SK-N-SH (cell line): ENCODE measurements around the gene ARHGEF3. TPM values are rescaled to one million over a fixed set of nuclear protein-coding genes. Genes with fewer than 3 reads are reported as not detected.

ENCODE experiments used
- CTCF ChIA-PET: fragments of 300-600, 350-600 bp; formaldehyde crosslinking; extraction: SDS; loops from one replicate; lab custom pipeline; 2021; lab: Yijun Ruan, JAX
- POLR2A ChIA-PET: fragments of 350-600 bp; sonication (Branson Sonifier 250); formaldehyde crosslinking; extraction: SDS; loops from one replicate; lab custom pipeline; 2020; ENCODE audit warnings: antibody characterized with exemption, inconsistent platforms; lab: Yijun Ruan, JAX
- DNase-seq: peaks from one replicate; pipeline ENCODE4 v3.0.0; 2012
- H2AFZ ChIP-seq: fragments of 200-600 bp; sonication (generic); 2 replicates; pipeline ENCODE4 v1.8.1; 2016; ENCODE audit warnings: antibody characterized with exemption, mild to moderate bottlenecking, low read depth
- H3F3A ChIP-seq: fragments of 200-600 bp; sonication (generic); replicated peaks from 2 replicates; pipeline ENCODE3; 2016; ENCODE audit warnings: antibody characterized with exemption, mild to moderate bottlenecking; ENCODE audit not compliant: insufficient read depth
- H3K27ac ChIP-seq, 2 experiments: fragments of 200-500 bp in 1 of 2; fragments of 200-600 bp in 1 of 2; sonication (Bioruptor generic) in 1 of 2; sonication (generic), shearing (Covaris generic) in 1 of 2; 2 replicates each; pipeline versions ENCODE4 v1.5.1 to v1.6.1; 2014 to 2016; ENCODE audit warnings: low read depth in 2 of 2, inconsistent platforms in 1 of 2, low read length in 1 of 2, mild to moderate bottlenecking in 1 of 2, mixed read lengths in 1 of 2
- H3K27me3 ChIP-seq: fragments of 200-600 bp; sonication (generic), shearing (Covaris generic); 2 replicates; pipeline ENCODE4 v1.6.1; 2016; ENCODE audit warnings: mixed run types; ENCODE audit not compliant: insufficient read depth
- H3K36me3 ChIP-seq, 2 experiments: fragments of 200-500 bp in 1 of 2; fragments of 200-600 bp in 1 of 2; sonication (Bioruptor generic) in 1 of 2; sonication (generic) in 1 of 2; replicated peaks in 1 of 2; 2 replicates each; pipeline versions ENCODE3 to v1.5.1; 2014 to 2016; ENCODE audit warnings: low read length in 1 of 2, mild to moderate bottlenecking in 1 of 2; ENCODE audit not compliant: insufficient read depth in 2 of 2, control insufficient read depth in 1 of 2
- H3K4me1 ChIP-seq, 2 experiments: fragments of 200-500 bp in 1 of 2; fragments of 200-600 bp in 1 of 2; sonication (Bioruptor generic) in 1 of 2; sonication (generic), shearing (Covaris generic) in 1 of 2; 2 replicates each; pipeline versions ENCODE4 v1.5.1 to v1.6.1; 2014 to 2016; ENCODE audit warnings: low read depth in 1 of 2, low read length in 1 of 2, mixed run types in 1 of 2; ENCODE audit not compliant: insufficient read depth in 2 of 2, control insufficient read depth in 1 of 2
- H3K4me2 ChIP-seq: fragments of 200-600 bp; sonication (generic), shearing (Covaris generic); 2 replicates; pipeline ENCODE4 v1.6.1; 2017; ENCODE audit warnings: mixed run types
- H3K4me3 ChIP-seq, 2 experiments: fragments of 200-500 bp in 1 of 2; fragments of 200-600 bp in 1 of 2; sonication (Bioruptor generic) in 1 of 2; sonication (generic), shearing (Covaris generic) in 1 of 2; 2 replicates each; pipeline versions ENCODE4 v1.5.1 to v1.8.1; 2014 to 2016; ENCODE audit warnings: low read depth in 2 of 2, inconsistent platforms in 1 of 2, low read length in 1 of 2, mild to moderate bottlenecking in 1 of 2, mixed read lengths in 1 of 2, moderate library complexity in 1 of 2
- H3K79me2 ChIP-seq: fragments of 200-600 bp; sonication (generic); 2 replicates; pipeline ENCODE4 v1.8.1; 2017; ENCODE audit warnings: mild to moderate bottlenecking; ENCODE audit not compliant: insufficient read depth
- H3K9ac ChIP-seq: fragments of 200-600 bp; sonication (generic); 2 replicates; pipeline ENCODE4 v1.6.1; 2017; ENCODE audit warnings: mixed run types
- H3K9me2 ChIP-seq: fragments of 200-600 bp; sonication (generic); 2 replicates; pipeline ENCODE4 v1.6.1; 2017; ENCODE audit warnings: mixed run types
- H3K9me3 ChIP-seq: fragments of 200-600 bp; sonication (generic); 2 replicates; pipeline ENCODE4 v1.6.1; 2017; ENCODE audit warnings: mixed run types, mild to moderate bottlenecking, moderate library complexity
- H4K20me1 ChIP-seq: fragments of 200-600 bp; sonication (generic); 2 replicates; pipeline ENCODE4 v1.6.1; 2017; ENCODE audit warnings: mild to moderate bottlenecking, mixed run types; ENCODE audit not compliant: insufficient read depth
- CTCF ChIP-seq: fragments of 200-600 bp; sonication (generic); IDR thresholded peaks from 2 replicates; pipeline ENCODE4 v1.6.1; 2017; ENCODE audit warnings: antibody characterized with exemption, mild to moderate bottlenecking, moderate library complexity
- EZH2phosphoT487 ChIP-seq: fragments of 200-600 bp; sonication (generic); IDR thresholded peaks from 2 replicates; pipeline ENCODE4 v1.6.1; 2017; ENCODE audit warnings: low read depth, mixed run types, mild to moderate bottlenecking, antibody characterized with exemption, moderate library complexity, borderline replicate concordance
- GABPA ChIP-seq: IDR thresholded peaks from 2 replicates; pipeline ENCODE4 v1.4.0; 2012; ENCODE audit warnings: low read depth, mild to moderate bottlenecking
- GATA2 ChIP-seq: sonication (generic); formaldehyde crosslinking; IDR thresholded peaks from 2 replicates; pipeline ENCODE4 v1.5.0; 2020; ENCODE audit warnings: mild to moderate bottlenecking, missing genetic modification reagents
- MAX ChIP-seq: IDR thresholded peaks from 2 replicates; pipeline ENCODE4 v1.4.0; 2012; ENCODE audit warnings: low read depth
- MXI1 ChIP-seq: IDR thresholded peaks from 2 replicates; pipeline ENCODE4 v1.6.1; 2012; ENCODE audit warnings: mild to moderate bottlenecking, low read depth, low read length, improper control_type of control experiment
- NFIC ChIP-seq: IDR thresholded peaks from 2 replicates; pipeline ENCODE4 v1.4.0; 2012; ENCODE audit warnings: borderline replicate concordance
- RAD21 ChIP-seq: IDR thresholded peaks from 2 replicates; pipeline ENCODE4 v1.6.1; 2012; ENCODE audit warnings: mild to moderate bottlenecking, low read length
- RFX5 ChIP-seq: IDR thresholded peaks from 2 replicates; pipeline ENCODE4 v1.6.1; 2012; ENCODE audit warnings: mild to moderate bottlenecking, improper control_type of control experiment, low read length
- SMC3 ChIP-seq: IDR thresholded peaks from 2 replicates; pipeline ENCODE4 v1.6.1; 2012; ENCODE audit warnings: low read depth, low read length, improper control_type of control experiment
- TAF1 ChIP-seq: IDR thresholded peaks from 2 replicates; pipeline ENCODE4 v1.6.1; 2012; ENCODE audit warnings: low read depth, mild to moderate bottlenecking, low read length, moderate library complexity, borderline replicate concordance
- TCF12 ChIP-seq: IDR thresholded peaks from 2 replicates; pipeline ENCODE4 v1.4.0; 2012
- TEAD4 ChIP-seq: IDR thresholded peaks from 2 replicates; pipeline ENCODE4 v1.4.0; 2012; ENCODE audit warnings: mild to moderate bottlenecking, borderline replicate concordance; ENCODE audit not compliant: insufficient read depth
- ZBTB33 ChIP-seq: IDR thresholded peaks from 2 replicates; pipeline ENCODE4 v1.4.0; 2012; ENCODE audit warnings: low read depth, borderline replicate concordance
- WGBS: methylation state at CpG from one replicate; pipeline ENCODE4 v1.1.6; 2017; ENCODE audit warnings: low lambda C conversion rate; 5-methylcytosine and 5-hydroxymethylcytosine counted together
- polyA plus RNA-seq, 3 experiments: library from polyadenylated mRNA; depleted of rRNA; stranded (reverse); fragments of >200 nt; gene quantifications; 2 replicates each; pipeline ENCODE4 v1.2.3, GENCODE V29; 2012

The ARHGEF3 gene
- polyA plus RNA-seq, 1 of the 3 experiments (the other 2 are of a cell fraction) = 5.9 TPM

DNA sequence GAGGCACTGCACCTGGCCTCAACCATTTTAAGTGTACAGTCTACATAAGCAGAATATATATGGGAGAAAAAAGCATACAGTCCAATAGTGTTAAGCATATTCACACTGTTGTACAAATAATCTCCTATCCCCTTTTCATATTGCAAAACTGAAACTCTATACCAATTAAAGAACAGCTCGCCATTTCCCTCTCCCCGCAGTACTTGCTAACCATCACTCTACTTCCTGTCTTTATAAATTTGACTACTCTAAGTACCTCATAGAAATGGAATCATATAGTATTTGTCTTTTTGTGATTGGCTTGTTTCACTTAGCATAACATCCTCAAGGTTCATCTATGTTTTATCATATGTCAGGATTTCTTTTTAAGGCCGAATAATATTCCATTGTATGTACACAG is 97.0 kb downstream of the ARHGEF3 start:
- Histone ChIP-seq H3K4me3 (no peak overlapping the region), H2AFZ (no peak overlapping the region), H3K27ac (no peak overlapping the region), H3K27me3 (no peaks in the 10 kb centered on the region), H3K4me1 (no peaks in the 10 kb centered on the region), H3K9me2 (no peaks in the 10 kb centered on the region), H4K20me1 (no peaks in the 10 kb centered on the region), H3K9ac (no peak overlapping the region), H3K4me2 (no peak overlapping the region), H3K79me2 (no peaks in the 10 kb centered on the region), H3F3A (no peaks in the 10 kb centered on the region), H3K36me3 (no peaks in the 10 kb centered on the region), H3K9me3 (no peaks in the 10 kb centered on the region)
- CTCF ChIA-PET = interaction anchor here (0.9 to 7.3 kb wide), 5 partner anchors 94 to 288 kb away, joined by 3 to 199 read pairs (median 3); partner anchors contain the start of gene ARHGEF3
- DNase-seq = no peak
- no peak for TF ChIP-seq EZH2phosphoT487
- TF ChIP-seq ZBTB33 = no peak
- TF ChIP-seq MAX = no peak
- TF ChIP-seq GATA2 (CRISPR knock-in tag) = no peak
- 93% methylated on average over 3 of the region's 3 CpGs for WGBS
- POLR2A ChIA-PET = no interaction called here

- Histone ChIP-seq H3K9ac (no peak overlapping the region), H3K4me3 (peak overlapping the region in 1 of 2 experiments; percentile 21; a peak in 1 of 4 replicates), H3K36me3 (no peaks in the 10 kb centered on the region), H3K9me3 (no peaks in the 10 kb centered on the region), H3K27ac (no peak overlapping the region), H2AFZ (no peak overlapping the region), H4K20me1 (no peaks in the 10 kb centered on the region), H3K4me2 (no peak overlapping the region), H3K4me1 (no peaks in the 10 kb centered on the region), H3K27me3 (no peaks in the 10 kb centered on the region), H3K79me2 (no peaks in the 10 kb centered on the region), H3K9me2 (no peaks in the 10 kb centered on the region), H3F3A (no peaks in the 10 kb centered on the region)
- ChIA-PET CTCF (interaction anchor here (0.6 to 7.3 kb wide), 42 partner anchors 8 to 368 kb away, joined by 3 to 199 read pairs (median 4); partner anchors contain the start of gene ARHGEF3), POLR2A (interaction anchor here (1.0 kb wide), 1 partner anchor 285 kb away, joined by 4 read pairs; no protein-coding TSS in a partner anchor)
- WGBS = 33% methylated on average over 5 of the region's 5 CpGs
- TF ChIP-seq ZBTB33 = no peak
- no peak for TF ChIP-seq TEAD4
- TF ChIP-seq RFX5 = peak; percentile 43; the same call in 1 of the 2 replicates
- TF ChIP-seq RAD21 = peak; percentile 96
- no peak for TF ChIP-seq GATA2 (CRISPR knock-in tag)
- TF ChIP-seq CTCF = peak; percentile 95
- TF ChIP-seq TAF1 = no peak
- no peak for TF ChIP-seq MXI1
- TF ChIP-seq TCF12 = no peak
- TF ChIP-seq GABPA = no peak
- peak; percentile 95 for TF ChIP-seq SMC3
- peak; percentile 11; the same call in 1 of the 2 replicates for TF ChIP-seq NFIC
- peak; percentile 57 for DNase-seq
Observed at GRCh38 chr3:56702490-56703315, 99.0 kb downstream of the ARHGEF3 start.
